Measurements from ENCODE around the gene HSPA13. TPM values are rescaled to one million over a fixed set of nuclear protein-coding genes. Genes with fewer than 3 reads are reported as not detected.

The HSPA13 gene, protein sequence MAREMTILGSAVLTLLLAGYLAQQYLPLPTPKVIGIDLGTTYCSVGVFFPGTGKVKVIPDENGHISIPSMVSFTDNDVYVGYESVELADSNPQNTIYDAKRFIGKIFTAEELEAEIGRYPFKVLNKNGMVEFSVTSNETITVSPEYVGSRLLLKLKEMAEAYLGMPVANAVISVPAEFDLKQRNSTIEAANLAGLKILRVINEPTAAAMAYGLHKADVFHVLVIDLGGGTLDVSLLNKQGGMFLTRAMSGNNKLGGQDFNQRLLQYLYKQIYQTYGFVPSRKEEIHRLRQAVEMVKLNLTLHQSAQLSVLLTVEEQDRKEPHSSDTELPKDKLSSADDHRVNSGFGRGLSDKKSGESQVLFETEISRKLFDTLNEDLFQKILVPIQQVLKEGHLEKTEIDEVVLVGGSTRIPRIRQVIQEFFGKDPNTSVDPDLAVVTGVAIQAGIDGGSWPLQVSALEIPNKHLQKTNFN
- total RNA-seq, result 82.7 and 87.6 TPM in 2 replicates

DNA sequence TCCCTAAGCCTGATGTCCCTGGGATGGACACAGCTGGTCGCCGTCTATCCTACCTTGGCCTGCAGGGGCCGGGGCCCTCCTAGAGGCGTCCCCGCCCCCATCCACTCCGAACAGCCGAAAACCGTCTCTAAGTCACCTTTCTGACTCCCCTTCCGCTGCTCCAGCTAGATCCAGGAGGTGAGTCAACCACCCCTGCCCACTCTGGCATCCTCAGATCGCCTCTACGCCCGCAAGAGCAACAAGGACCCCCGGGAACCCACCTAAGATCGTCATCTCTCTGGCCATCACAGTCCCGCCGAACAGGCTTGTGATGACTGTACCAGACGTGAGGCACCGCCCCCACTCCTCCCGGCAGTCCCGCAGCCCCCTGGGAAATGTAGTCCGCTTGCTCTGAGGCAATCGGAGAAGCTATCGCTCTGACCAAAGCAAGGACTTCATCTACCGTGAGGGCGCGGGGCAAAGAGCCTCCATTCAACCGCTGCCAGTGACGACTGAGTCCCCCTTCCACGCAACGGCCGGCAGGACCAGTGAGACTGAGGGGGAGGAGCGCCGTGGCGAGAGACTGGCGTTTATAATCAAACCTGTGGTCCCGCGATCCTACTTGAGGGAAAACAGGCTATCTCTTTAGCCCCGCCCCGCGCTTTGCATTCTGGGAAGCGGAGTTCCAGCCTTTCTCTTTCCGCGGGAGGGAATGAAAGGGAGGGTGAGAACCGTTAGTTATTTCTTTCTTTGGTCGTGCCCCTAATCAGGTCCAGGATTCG is at the start of gene HSPA13:
HSPA13 (minus strand) TSS at position 312 of the 761 bp plus-strand sequence; CDS start at position 285, 27 bp downstream.
- Histone ChIP-seq H3K4me3 (ENCODE audit: low read depth, low read length) (peak within 1 kb of the TSS; percentile 89), H3K27me3 (ENCODE audit: control insufficient read depth, insufficient read depth, low read length) (no peaks in the 10 kb centered on the region), H3K36me3 (ENCODE audit: control insufficient read depth, insufficient read depth, low read length) (no peaks in the 10 kb centered on the region)
- peak; percentile 97 for DNase-seq (ENCODE audit: low read depth)
- TF ChIP-seq, protein P1, sequence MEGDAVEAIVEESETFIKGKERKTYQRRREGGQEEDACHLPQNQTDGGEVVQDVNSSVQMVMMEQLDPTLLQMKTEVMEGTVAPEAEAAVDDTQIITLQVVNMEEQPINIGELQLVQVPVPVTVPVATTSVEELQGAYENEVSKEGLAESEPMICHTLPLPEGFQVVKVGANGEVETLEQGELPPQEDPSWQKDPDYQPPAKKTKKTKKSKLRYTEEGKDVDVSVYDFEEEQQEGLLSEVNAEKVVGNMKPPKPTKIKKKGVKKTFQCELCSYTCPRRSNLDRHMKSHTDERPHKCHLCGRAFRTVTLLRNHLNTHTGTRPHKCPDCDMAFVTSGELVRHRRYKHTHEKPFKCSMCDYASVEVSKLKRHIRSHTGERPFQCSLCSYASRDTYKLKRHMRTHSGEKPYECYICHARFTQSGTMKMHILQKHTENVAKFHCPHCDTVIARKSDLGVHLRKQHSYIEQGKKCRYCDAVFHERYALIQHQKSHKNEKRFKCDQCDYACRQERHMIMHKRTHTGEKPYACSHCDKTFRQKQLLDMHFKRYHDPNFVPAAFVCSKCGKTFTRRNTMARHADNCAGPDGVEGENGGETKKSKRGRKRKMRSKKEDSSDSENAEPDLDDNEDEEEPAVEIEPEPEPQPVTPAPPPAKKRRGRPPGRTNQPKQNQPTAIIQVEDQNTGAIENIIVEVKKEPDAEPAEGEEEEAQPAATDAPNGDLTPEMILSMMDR (IDR thresholded peaks at IDR 0.05; ENCODE audit: insufficient read depth, low read length, poor library complexity, severe bottlenecking), result peak; percentile 12

DNA sequence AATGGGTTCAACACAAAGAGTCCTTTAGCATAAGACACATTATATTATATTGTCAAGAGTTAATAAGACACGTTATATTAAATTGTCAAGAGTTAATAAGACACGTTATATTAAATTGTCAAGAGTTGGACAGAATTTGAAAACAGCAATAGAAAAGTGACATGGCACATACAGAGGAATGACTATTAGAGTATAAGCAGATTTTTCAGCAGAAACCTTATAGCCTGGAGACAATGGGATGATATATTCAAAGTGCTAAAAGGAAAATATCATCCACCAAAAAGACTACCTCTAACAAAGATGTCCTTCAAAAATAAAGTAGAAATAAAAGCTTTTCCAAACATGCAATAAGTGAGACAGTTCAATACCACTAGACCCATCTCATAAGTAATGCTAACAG is 36.0 kb upstream of the HSPA13 start:
- DNase-seq (ENCODE audit: low read depth), result no peak
- TF ChIP-seq, protein P1 (IDR thresholded peaks at IDR 0.05; ENCODE audit: insufficient read depth, low read length, poor library complexity, severe bottlenecking), result no peak
- Histone ChIP-seq H3K4me3 (ENCODE audit: low read depth, low read length) (no peak overlapping the region), H3K27me3 (ENCODE audit: control insufficient read depth, insufficient read depth, low read length) (no peaks in the 10 kb centered on the region), H3K36me3 (ENCODE audit: control insufficient read depth, insufficient read depth, low read length) (no peaks in the 10 kb centered on the region)

DNA sequence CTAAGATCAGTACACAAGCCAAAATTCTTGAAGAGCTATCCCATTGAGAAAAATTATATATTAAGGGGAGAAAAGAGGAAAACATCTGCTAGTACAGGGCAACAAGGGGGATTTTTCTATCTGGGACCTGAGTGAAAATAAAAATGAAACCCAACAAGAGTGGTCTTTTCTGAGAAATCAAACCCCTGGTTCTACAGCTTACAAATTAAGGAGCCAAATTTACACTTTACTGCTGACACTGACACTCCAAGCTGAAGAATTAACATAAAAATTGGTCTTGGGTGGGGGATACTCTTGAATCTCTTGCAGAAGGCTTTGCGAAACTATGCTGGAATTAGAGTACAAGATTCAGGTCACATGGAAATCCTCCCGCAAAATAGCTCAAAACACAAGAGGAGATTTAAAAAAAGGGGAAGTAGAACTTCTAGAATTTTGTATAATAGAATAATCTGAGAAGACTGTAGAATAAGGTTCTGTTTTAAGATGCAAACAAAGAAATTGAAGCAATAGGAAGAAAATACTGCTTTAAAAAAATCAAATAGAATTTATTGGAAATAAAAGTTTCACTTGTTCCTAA is 32.1 kb upstream of the HSPA13 start:
- Histone ChIP-seq H3K4me3 (ENCODE audit: low read depth, low read length) (no peak overlapping the region), H3K27me3 (ENCODE audit: control insufficient read depth, insufficient read depth, low read length) (no peaks in the 10 kb centered on the region), H3K36me3 (ENCODE audit: control insufficient read depth, insufficient read depth, low read length) (no peaks in the 10 kb centered on the region)
- TF ChIP-seq, protein P1 (IDR thresholded peaks at IDR 0.05; ENCODE audit: insufficient read depth, low read length, poor library complexity, severe bottlenecking), result no peak
- no peak for DNase-seq (ENCODE audit: low read depth)

DNA sequence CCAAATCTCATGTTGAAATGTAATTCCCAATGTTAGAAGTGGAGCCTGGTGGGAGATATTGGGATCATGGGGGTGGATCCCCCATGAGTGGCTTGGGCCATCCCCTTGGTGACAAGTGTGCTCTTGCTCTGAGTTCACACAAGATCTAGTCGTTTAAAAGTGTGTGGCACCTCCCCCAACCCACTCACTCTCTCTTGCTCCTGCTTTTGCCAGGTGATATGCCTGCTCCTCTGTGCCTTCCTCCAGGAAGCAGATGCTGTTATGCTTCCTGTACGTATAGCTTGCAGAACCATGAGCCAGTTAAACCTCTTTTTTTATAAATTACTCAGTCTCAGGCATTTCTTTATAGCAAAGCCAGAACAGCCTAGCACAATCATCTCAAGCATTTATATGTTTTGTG is 23.0 kb upstream of the HSPA13 start:
- no peaks in the 10 kb centered on the region for H3K36me3 ChIP-seq (ENCODE audit: control insufficient read depth, insufficient read depth, low read length)
- no peak for DNase-seq (ENCODE audit: low read depth)
- H3K27me3 ChIP-seq (ENCODE audit: control insufficient read depth, insufficient read depth, low read length), result no peaks in the 10 kb centered on the region
- TF ChIP-seq, protein P1 (IDR thresholded peaks at IDR 0.05; ENCODE audit: insufficient read depth, low read length, poor library complexity, severe bottlenecking), result no peak
- H3K4me3 ChIP-seq (ENCODE audit: low read depth, low read length), result no peak overlapping the region

DNA sequence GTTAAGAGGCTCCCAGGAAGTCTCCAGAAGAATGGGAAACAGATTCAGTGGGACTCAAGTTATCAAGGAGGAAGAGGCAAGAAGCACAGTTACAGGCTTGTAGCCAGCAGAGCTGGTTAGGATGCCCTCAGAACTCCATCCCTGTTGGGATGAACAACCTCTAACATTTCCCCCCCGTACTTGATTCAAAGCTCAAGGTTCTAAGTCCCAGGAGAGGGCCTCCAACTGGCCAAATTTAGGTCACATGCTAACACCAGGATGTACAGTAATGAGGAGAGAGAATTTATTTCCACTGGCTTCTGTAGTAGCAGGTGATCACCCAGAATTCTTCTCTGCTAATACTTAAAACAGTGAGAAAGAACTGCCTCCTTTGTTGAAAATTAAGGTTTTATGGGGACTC is 22.3 kb upstream of the HSPA13 start:
- Histone ChIP-seq H3K27me3 (ENCODE audit: control insufficient read depth, insufficient read depth, low read length) (no peaks in the 10 kb centered on the region), H3K36me3 (ENCODE audit: control insufficient read depth, insufficient read depth, low read length) (no peaks in the 10 kb centered on the region), H3K4me3 (ENCODE audit: low read depth, low read length) (no peak overlapping the region)
- TF ChIP-seq, protein P1 (IDR thresholded peaks at IDR 0.05; ENCODE audit: insufficient read depth, low read length, poor library complexity, severe bottlenecking), result no peak
- DNase-seq (ENCODE audit: low read depth), result no peak
